ENCODE data around the gene LRP1-AS. TPM values are rescaled to one million over a fixed set of nuclear protein-coding genes. Genes with fewer than 3 reads are reported as not detected.

Gene LRP1-AS
- total RNA-seq, 2 experiments from 2014 or later, result not detected

DNA sequence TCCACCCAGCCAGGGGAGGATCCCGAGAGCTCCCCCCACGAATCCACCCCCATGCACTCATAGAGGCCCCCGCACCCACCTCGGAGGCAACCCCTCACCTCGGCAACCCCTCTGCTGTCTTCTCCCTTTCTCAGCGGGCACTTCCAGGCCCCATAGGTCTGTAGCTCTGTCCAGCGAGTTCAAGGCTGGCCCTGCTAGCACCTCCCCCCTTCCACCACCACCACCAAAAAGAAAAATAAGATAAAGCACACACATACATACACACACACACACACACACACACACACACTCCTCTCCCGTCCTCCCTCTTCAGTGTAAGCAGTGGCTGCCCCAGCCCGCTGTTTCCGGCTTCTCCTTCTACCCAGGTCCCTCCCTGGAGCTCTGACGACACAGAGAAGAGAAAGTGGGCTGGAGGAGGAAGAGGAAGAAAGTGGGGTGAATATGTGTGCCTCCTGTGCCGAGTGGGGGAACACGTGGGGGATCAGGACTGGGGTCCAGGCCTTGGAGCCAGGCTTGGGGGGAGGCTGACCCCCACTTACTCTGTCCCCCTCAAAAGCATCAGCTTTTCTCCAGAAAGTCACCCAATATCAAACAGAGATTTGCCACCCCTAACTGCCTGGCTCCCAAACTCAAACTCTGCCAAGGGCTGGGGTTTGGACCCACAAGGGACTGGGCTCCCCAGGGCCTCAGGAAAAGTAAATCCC, 36.2 kb downstream of the LRP1-AS start, which contains the start of gene STAT6:
Gene STAT6, minus strand, starts transcription at position 332 of the 704 bp plus-strand sequence. CDS start 3,084 bp downstream, outside the sequence.
- H3K36me3 Mint-ChIP-seq, result peaks cover 6% of the 10 kb centered on the region
- no peaks in the 10 kb centered on the region for H3K27me3 Mint-ChIP-seq
- DNase-seq (peak; percentile 95), ATAC-seq (peak; percentile 76)
- CTCF ChIA-PET, result interaction anchor here (1.0 to 9.6 kb wide), 34 partner anchors 8 to 538 kb away, joined by 3 to 263 read pairs (median 10); partner anchors contain the start of genes LRP1, MYO1A, NAB2 and NEMP1
- H3K9me3 Mint-ChIP-seq (ENCODE audit: low read depth), result no peaks in the 10 kb centered on the region
- H3K27ac Mint-ChIP-seq, result peak within 1 kb of the TSS; percentile 96
- peak within 1 kb of the TSS; percentile 95 for H3K4me3 Mint-ChIP-seq
- peaks cover 29% of the 10 kb centered on the region for H3K4me1 Mint-ChIP-seq

DNA sequence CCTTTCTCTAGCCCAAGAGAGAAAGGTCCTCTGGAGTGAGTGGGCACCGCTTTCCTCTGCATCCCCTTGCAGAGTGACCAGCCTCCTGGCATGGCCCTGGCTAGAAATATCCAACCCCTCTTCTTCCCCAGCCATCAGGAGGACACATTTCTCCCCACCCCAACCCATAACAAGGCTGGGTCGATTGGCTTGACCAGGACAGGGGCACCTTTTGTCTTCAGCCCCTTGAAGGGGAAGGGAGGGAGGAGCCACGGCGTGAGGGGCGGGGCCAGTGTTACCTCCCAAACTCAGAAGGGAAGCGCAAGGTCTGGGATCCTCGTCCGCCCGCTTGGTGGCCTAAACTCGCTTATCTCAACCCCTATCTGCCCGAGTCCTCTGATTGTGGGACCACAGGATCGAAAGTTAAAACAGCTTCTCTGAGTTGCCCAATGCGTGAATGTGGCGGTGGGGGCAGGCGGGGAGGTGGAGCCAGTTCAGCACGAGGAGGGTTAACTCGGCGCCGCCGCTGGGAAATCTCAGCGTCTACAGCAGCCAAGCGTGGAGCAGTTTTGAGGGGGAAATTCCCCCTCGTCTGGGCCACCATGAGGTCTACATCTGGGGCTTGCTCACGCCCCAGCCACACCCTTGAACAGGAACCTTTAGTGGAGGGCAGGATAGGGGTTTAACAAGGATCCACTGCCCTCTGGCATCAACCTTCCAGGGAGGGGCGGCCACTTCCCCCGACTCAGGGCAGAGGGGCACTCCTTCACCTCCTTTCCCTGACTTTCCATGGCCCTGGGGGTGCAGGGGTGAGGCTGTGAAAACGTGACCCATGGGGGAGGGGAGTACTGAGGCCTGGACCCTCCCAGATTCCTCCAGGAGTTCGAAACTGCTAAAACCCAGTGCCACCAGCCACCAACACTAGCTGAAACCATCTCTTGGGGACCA, 37.1 kb downstream of the LRP1-AS start:
- Mint-ChIP-seq H3K4me3 (peak overlapping the region; percentile 95), H3K4me1 (peaks cover 29% of the 10 kb centered on the region), H3K9me3 (ENCODE audit: low read depth) (no peaks in the 10 kb centered on the region), H3K27ac (peak overlapping the region; percentile 96), H3K36me3 (peaks cover 6% of the 10 kb centered on the region), H3K27me3 (no peaks in the 10 kb centered on the region)
- ATAC-seq (peak; percentile 40), DNase-seq (peak; percentile 87)
- CTCF ChIA-PET, result interaction anchor here (1.1 to 9.6 kb wide), 22 partner anchors 11 to 133 kb away, joined by 3 to 263 read pairs (median 18); partner anchors contain the start of genes LRP1, MYO1A, NAB2 and NEMP1

DNA sequence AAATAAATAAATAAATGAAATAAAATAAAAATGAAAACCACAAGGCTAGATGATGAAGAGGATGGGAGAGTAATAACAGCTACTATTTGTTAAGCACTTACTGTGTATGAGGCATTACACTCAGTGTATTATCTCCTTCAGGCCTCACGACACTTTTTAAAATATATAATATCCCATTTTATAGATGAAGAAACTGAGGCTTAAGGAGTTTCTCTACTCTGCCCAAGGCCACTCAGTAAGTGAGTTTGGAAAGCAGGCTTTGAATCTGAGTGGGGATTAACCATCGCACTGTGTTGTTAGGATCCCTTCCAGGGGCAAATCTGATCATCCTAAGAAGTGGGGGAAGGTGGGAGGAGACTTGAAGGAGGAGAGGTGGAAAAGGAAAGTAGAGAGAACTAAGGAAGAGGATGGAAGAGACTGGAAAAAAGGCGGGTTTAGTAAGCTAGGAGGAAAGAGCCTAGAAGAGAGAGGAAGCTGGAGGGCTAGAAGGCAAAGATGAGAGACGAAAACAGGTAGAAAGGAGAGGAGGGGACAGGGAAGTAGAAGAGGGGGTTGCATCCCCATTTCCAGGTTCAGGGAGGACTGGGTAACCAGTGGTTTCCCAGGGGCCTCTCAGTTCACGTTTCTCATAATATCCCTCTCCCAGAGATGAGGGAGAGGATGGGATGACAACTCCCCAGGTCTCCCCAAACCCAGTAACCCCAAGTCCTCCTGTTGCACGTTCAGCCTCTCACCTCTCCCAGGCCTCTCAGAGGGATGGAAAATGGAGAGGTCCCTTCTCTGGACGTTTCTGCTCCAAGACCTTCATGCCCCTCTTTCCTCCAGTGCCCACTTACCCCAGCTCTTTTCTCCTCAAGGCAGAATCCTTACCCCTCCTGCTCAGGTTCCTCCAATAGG, 38.0 kb downstream of the LRP1-AS start:
- H3K27me3 Mint-ChIP-seq, result no peaks in the 10 kb centered on the region
- DNase-seq (no peak), ATAC-seq (no peak)
- H3K4me3 Mint-ChIP-seq, result peak overlapping the region; percentile 95
- CTCF ChIA-PET, result interaction anchor here (1.1 to 9.6 kb wide), 9 partner anchors 15 to 129 kb away, joined by 3 to 263 read pairs (median 34); partner anchors contain the start of genes LRP1, NAB2 and NEMP1
- peaks cover 11% of the 10 kb centered on the region for H3K36me3 Mint-ChIP-seq
- peaks cover 34% of the 10 kb centered on the region for H3K4me1 Mint-ChIP-seq
- H3K27ac Mint-ChIP-seq, result peak overlapping the region; percentile 96
- no peaks in the 10 kb centered on the region for H3K9me3 Mint-ChIP-seq (ENCODE audit: low read depth)

DNA sequence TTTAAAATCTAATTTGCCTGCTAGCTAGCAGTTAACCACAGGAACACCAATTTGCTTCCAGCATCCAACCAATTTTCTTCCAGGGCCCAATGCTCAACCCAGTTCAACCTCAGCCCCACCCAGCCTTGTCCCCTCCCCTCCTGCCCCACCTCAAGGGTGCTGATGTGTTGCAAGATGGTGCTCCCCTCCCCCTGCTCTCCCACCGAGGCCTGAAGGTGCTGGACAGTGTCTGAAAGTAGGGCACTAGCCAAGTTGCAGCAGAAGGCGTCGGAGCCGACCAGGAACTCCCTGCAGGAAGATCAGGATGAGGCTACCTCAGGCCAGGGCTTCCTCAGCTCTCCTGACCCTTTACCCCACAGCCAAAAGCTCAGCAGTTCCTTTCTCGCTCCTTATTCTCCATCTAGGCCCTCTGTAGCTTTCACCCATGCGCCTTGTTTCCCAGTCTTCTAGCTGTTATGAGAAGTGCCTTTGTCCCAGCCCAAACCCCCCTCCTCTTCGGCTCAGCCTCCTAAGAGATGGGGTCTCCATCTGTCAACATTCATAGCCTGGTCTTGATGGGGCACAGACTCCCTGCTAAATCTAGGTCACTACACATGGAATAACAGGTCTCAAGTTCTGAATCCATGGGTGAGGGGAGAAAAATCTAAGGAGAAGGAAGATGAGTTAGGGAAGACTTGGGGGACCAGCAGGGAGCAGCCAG, 39.8 kb downstream of the LRP1-AS start:
- H3K4me3 Mint-ChIP-seq, result no peak overlapping the region
- no peak for ATAC-seq
- H3K27me3 Mint-ChIP-seq, result no peaks in the 10 kb centered on the region
- peaks cover 11% of the 10 kb centered on the region for H3K36me3 Mint-ChIP-seq
- no peaks in the 10 kb centered on the region for H3K9me3 Mint-ChIP-seq (ENCODE audit: low read depth)
- H3K4me1 Mint-ChIP-seq, result peaks cover 35% of the 10 kb centered on the region
- CTCF ChIA-PET, result interaction anchor here (0.9 to 9.6 kb wide), 5 partner anchors 14 to 75 kb away, joined by 3 to 202 read pairs (median 7); partner anchors contain the start of genes NAB2 and NEMP1
- no peak overlapping the region for H3K27ac Mint-ChIP-seq
- DNase-seq, result no peak

DNA sequence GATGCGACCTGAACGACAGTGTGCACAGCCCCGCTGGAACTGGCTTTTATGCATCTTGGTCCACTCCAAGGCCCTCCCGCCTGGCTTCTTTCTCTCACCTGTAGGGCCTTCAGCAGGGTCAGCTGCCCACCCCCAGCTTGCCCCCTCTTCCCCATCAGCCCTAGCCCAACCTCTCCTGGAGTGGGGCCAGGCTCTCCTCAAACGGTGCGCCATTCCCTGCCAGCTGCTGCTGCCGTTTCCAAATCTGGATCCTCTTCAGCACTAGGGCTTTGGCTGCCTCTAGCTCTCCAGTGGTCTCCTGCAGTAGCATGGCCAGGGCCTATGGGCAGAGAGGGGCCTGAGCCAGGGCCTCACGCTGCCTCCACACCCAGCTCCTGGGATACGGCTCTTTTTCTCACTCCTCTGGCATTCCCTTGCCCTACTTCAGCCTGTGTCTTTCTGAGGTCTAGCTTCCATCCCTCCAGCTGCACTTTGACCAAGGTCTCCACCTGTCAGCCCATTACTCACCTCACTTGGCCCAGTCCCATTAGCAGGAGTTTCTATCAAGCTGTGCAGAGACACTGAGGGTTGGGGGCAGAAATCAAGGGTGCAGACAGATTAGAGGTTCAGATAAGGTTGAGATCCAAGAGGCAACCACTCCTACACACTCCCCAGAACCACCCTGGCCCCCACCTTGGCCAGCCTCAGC, 41.3 kb downstream of the LRP1-AS start:
- DNase-seq (no peak), ATAC-seq (no peak)
- peaks cover 34% of the 10 kb centered on the region for H3K4me1 Mint-ChIP-seq
- H3K4me3 Mint-ChIP-seq, result no peak overlapping the region
- H3K27ac Mint-ChIP-seq, result no peak overlapping the region
- H3K27me3 Mint-ChIP-seq, result no peaks in the 10 kb centered on the region
- peaks cover 11% of the 10 kb centered on the region for H3K36me3 Mint-ChIP-seq
- CTCF ChIA-PET, result interaction anchor here (0.7 to 9.6 kb wide), 5 partner anchors 12 to 105 kb away, joined by 3 to 202 read pairs (median 7); partner anchors contain the start of genes NAB2 and NEMP1
- no peaks in the 10 kb centered on the region for H3K9me3 Mint-ChIP-seq (ENCODE audit: low read depth)

DNA sequence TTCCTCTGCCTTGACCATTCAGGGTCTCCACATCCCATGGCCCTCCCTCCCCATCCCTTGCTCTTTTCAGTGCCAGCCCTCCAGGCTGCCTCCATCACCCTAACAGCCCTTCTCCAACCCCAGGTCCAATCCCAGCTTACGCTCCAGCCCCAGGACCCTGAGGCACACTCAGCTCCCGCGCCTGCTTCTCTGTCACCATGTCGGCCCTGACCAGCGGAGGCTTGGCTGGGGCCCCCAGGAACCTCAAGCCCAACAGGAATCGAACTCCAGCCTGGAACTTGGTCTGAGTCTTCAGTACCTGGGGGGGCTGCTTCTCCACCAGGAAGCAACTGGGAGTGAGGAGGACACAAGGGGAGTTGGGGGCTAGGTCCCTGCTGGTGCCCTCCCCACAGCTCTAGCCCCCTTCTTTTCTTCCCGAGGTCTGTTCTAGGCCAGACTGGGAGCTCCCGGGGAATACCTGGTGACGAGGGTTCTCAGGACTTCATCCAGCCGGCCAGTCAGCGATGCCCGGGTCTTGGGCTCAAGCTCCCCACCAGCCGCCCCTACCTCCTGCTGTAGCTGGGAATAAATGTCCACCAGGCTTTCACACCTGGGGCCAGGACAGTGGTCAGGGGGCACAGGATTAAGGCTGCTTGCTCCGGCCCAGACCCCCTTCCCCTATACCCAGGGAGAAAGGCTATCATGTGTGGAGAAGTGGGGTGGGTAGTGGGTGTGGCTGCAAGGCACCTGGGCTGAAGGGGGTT, 42.2 kb downstream of the LRP1-AS start:
- ATAC-seq, result no peak
- CTCF ChIA-PET, result interaction anchor here (1.8 to 9.6 kb wide), 3 partner anchors 11 to 36 kb away, joined by 6 to 202 read pairs (median 7); partner anchors contain the start of gene NAB2
- Mint-ChIP-seq H3K4me1 (peaks cover 36% of the 10 kb centered on the region), H3K36me3 (peaks cover 9% of the 10 kb centered on the region), H3K27me3 (no peaks in the 10 kb centered on the region), H3K9me3 (ENCODE audit: low read depth) (no peaks in the 10 kb centered on the region), H3K4me3 (no peak overlapping the region), H3K27ac (peak overlapping the region; percentile 22)
- no peak for DNase-seq

DNA sequence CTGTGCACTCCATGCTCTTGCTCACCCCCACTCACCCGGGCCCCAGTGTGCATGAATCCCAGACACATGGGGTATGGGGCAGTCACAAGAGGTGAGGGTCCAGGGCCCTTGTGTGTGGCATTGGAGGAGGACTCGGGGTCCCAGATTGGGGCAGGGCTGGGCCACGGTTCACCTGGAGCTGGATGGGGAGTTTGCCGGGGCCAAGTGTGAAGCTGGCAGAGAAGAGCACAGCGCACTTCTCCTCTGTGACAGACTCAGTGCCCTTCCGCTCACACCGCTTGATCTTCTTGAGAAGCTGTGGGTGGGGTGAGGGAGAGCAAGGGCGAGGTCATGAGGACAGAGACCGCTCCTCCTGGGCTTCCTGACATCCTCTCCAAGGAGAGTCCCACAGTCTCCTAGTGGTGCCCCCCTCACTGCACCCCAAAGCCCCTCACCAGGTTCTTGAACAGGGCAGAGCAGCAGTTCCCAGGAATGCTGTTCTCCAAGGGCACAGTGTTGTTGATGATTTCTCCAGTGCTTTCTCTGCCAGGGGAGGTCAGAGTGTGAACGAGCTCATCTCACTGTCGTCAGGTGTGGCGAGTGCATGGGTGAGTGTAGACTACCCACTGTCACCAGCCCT, 43.0 kb downstream of the LRP1-AS start:
- Mint-ChIP-seq H3K4me1 (peaks cover 29% of the 10 kb centered on the region), H3K36me3 (peaks cover 10% of the 10 kb centered on the region), H3K27me3 (no peaks in the 10 kb centered on the region), H3K9me3 (ENCODE audit: low read depth) (no peaks in the 10 kb centered on the region), H3K4me3 (no peak overlapping the region), H3K27ac (peak overlapping the region; percentile 22)
- CTCF ChIA-PET, result interaction anchor here (0.9 to 9.6 kb wide), 3 partner anchors 10 to 35 kb away, joined by 3 to 202 read pairs (median 6); partner anchors contain the start of gene NAB2
- no peak for DNase-seq
- no peak for ATAC-seq

DNA sequence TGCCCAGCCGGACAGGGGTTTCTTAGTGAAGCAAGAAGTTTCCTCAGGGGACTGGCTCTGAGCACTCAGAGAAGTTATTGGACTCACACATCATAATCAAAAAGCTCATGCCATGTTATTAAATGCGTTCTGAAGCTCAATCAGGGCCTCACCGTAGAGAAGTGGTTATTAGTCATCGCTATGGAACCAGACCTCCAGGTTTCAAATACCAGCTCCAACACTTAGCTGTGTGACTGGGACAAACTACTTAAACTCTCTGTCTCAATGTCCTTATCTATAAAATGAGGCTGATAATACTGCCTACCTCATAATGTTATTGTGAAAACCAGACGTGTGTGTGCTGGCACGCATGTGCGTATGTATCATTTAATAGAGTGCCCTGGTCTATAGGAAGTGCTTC, 43.6 kb downstream of the LRP1-AS start:
- Mint-ChIP-seq H3K4me3 (no peak overlapping the region), H3K4me1 (peaks cover 29% of the 10 kb centered on the region), H3K9me3 (ENCODE audit: low read depth) (no peaks in the 10 kb centered on the region), H3K36me3 (peaks cover 11% of the 10 kb centered on the region), H3K27ac (no peak overlapping the region), H3K27me3 (no peaks in the 10 kb centered on the region)
- DNase-seq (no peak), ATAC-seq (no peak)
- CTCF ChIA-PET, result interaction anchor here (0.9 to 9.6 kb wide), 4 partner anchors 10 to 34 kb away, joined by 3 to 202 read pairs (median 4); partner anchors contain the start of genes NAB2 and NEMP1

DNA sequence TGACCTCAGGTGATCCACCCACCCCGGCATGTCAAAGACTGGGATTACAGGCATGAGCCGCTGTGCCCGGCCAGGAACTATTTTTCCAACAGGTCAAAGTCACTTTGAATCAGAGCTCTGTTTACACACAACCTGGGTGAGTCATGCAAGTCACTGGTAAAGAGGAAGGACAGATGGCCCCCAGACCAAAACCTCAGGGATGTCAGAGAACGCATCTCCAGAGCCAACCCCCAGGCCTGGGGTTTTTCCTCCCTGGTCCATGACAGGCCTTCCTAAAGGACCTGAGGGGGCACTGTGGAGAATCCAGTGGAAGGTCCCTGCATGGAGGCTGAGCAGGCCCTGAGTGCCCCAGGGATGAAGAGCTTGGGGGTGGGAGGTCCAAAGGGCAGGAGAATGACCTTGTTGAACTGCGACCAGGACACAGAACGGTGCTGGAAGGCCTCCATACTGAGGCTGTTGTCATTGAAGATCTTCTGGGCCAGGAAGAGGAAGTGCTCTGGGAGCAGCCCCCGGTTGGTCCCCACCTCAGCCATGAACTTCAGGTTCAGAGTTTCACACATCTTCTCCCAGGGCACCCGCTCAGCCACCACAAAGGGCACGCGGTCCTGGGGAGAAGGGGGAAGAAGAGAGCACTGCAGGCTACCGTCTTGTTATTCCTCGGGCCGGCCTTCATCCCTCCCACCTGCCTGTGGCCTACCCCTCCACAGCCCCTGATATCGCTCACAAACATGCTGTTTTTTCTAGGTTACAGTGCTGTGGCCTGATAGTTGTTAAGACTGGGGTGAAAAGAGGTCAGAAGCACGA, 45.3 kb downstream of the LRP1-AS start:
- peak overlapping the region; percentile 60 for H3K27ac Mint-ChIP-seq
- CTCF ChIA-PET, result interaction anchor here (1.0 to 16.0 kb wide), 5 partner anchors 6 to 93 kb away, joined by 3 to 202 read pairs (median 5); partner anchors contain the start of gene STAT6
- no peak for ATAC-seq
- no peaks in the 10 kb centered on the region for H3K27me3 Mint-ChIP-seq
- H3K9me3 Mint-ChIP-seq (ENCODE audit: low read depth), result no peaks in the 10 kb centered on the region
- peaks cover 10% of the 10 kb centered on the region for H3K36me3 Mint-ChIP-seq
- DNase-seq, result no peak
- H3K4me1 Mint-ChIP-seq, result peaks cover 32% of the 10 kb centered on the region
- no peak overlapping the region for H3K4me3 Mint-ChIP-seq

DNA sequence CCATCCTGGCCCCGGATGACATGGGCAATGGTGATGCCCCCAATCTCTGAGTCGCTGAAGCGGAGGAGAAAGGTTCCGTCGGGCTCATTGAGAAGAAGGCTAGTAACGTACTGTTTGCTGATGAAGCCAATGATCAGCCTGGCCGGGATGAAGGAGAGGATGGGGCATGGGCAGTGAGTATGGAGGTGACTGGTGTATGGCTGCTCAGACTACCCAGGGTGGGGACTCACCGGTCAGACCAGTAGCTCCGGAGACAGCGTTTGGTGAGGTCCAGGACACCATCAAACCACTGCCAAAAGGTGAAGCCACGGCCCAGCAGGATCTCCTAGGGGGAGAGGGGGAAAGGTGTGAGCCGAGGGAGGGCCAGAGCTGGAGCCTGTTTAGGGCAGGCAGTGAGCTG, 47.7 kb downstream of the LRP1-AS start:
- CTCF ChIA-PET, result interaction anchor here (0.7 to 16.0 kb wide), 6 partner anchors 8 to 120 kb away, joined by 3 to 202 read pairs (median 4); partner anchors contain the start of genes NAB2 and STAT6
- ATAC-seq, result no peak
- Mint-ChIP-seq H3K27ac (no peak overlapping the region), H3K4me1 (peaks cover 34% of the 10 kb centered on the region), H3K27me3 (no peaks in the 10 kb centered on the region), H3K9me3 (ENCODE audit: low read depth) (no peaks in the 10 kb centered on the region), H3K4me3 (no peak overlapping the region), H3K36me3 (peaks cover 5% of the 10 kb centered on the region)
- no peak for DNase-seq

All from activated CD8-positive, alpha-beta memory T cell treated with anti-CD3 and anti-CD28 coated beads, Interleukin-2, amount 10 ng/mL, durations not matched to agents 7 days and 5 days (primary cell).